HUES48 (cell line): ENCODE measurements around the gene RNASE4.
"Not testable (repeated sequence)": the region's sequence is repeated elsewhere in the genome, so short reads cannot be mapped to it uniquely, and the experiment has no call there.

Experiments used
- H3K27ac ChIP-seq: one replicate; pipeline ENCODE4 v1.7.0; 2013; ENCODE audit warnings: low read depth, low read length, inconsistent platforms
- H3K27me3 ChIP-seq: 2 replicates; pipeline ENCODE4 v1.6.1; 2013; ENCODE audit warnings: mild to moderate bottlenecking, low read length; ENCODE audit not compliant: control insufficient read depth, insufficient read depth
- H3K36me3 ChIP-seq: 2 replicates; pipeline ENCODE4 v1.6.1; 2013; ENCODE audit warnings: low read length; ENCODE audit not compliant: control insufficient read depth, insufficient read depth
- H3K4me1 ChIP-seq: 2 replicates; pipeline ENCODE4 v1.6.1; 2013; ENCODE audit warnings: mild to moderate bottlenecking, low read length; ENCODE audit not compliant: control insufficient read depth, insufficient read depth
- H3K4me3 ChIP-seq: 2 replicates; pipeline ENCODE4 v1.5.1; 2013; ENCODE audit warnings: mild to moderate bottlenecking, low read depth, low read length
- H3K9ac ChIP-seq: 2 replicates; pipeline ENCODE4 v1.6.1; 2013; ENCODE audit warnings: mild to moderate bottlenecking, low read depth, low read length, moderate library complexity
- H3K9me3 ChIP-seq: 2 replicates; pipeline ENCODE4 v1.6.1; 2013; ENCODE audit warnings: low read length; ENCODE audit not compliant: control insufficient read depth, insufficient read depth

RNASE4 gene

GRCh38 chr14:20683891-20684661 lies at the start of gene RNASE4:
Gene RNASE4, plus strand, starts transcription at chr14:20684560. Its CDS starts 14,812 bp downstream, at chr14:20699372.
- H3K9me3 ChIP-seq: no peaks in the 10 kb centered on the region
- peaks cover 14% of the 10 kb centered on the region for H3K4me1 ChIP-seq
- peak within 1 kb of the TSS; percentile 91 for H3K4me3 ChIP-seq
- H3K27me3 ChIP-seq: no peaks in the 10 kb centered on the region
- peak within 1 kb of the TSS; percentile 87 for H3K27ac ChIP-seq
- no peaks in the 10 kb centered on the region for H3K36me3 ChIP-seq
- peak within 1 kb of the TSS; percentile 55 for H3K9ac ChIP-seq

GRCh38 chr14:20641591-20641990 lies 42.8 kb upstream of the RNASE4 start, which contains the start of gene OR6S1:
Gene OR6S1, minus strand, starts transcription at chr14:20641691. Its CDS starts 0 bp downstream, at chr14:20641691.
- Histone ChIP-seq H3K9me3 (no peaks in the 10 kb centered on the region), H3K4me3 (no peak within 1 kb of the TSS), H3K36me3 (no peaks in the 10 kb centered on the region), H3K4me1 (no peaks in the 10 kb centered on the region), H3K27ac (no peak within 1 kb of the TSS), H3K27me3 (no peaks in the 10 kb centered on the region), H3K9ac (no peak within 1 kb of the TSS)

- Histone ChIP-seq H3K4me3 (no peak overlapping the region), H3K27ac (no peak overlapping the region), H3K36me3 (no peaks in the 10 kb centered on the region), H3K9me3 (no peaks in the 10 kb centered on the region), H3K9ac (no peak overlapping the region), H3K4me1 (no peaks in the 10 kb centered on the region), H3K27me3 (no peaks in the 10 kb centered on the region)
Observed at GRCh38 chr14:20642182-20642581, 42.2 kb upstream of the RNASE4 start.

- H3K4me3 ChIP-seq, H3K36me3 ChIP-seq, H3K4me1 ChIP-seq, H3K27me3 ChIP-seq, H3K9ac ChIP-seq, H3K27ac ChIP-seq, H3K9me3 ChIP-seq: not testable (repeated sequence)
Observed at GRCh38 chr14:20642755-20643154, 41.6 kb upstream of the RNASE4 start.

GRCh38 chr14:20644520-20644919 lies 39.8 kb upstream of the RNASE4 start:
- Histone ChIP-seq H3K27ac (no peak overlapping the region), H3K4me1 (no peaks in the 10 kb centered on the region), H3K36me3 (no peaks in the 10 kb centered on the region), H3K9ac (no peak overlapping the region), H3K4me3 (no peak overlapping the region), H3K27me3 (no peaks in the 10 kb centered on the region), H3K9me3 (no peaks in the 10 kb centered on the region)

- Histone ChIP-seq H3K4me3 (no peak overlapping the region), H3K36me3 (no peaks in the 10 kb centered on the region), H3K27me3 (no peaks in the 10 kb centered on the region), H3K9ac (no peak overlapping the region), H3K9me3 (no peaks in the 10 kb centered on the region), H3K4me1 (no peaks in the 10 kb centered on the region), H3K27ac (no peak overlapping the region)
Observed at GRCh38 chr14:20645481-20645880, 38.9 kb upstream of the RNASE4 start.

GRCh38 chr14:20652996-20653975 lies 31.1 kb upstream of the RNASE4 start:
- no peaks in the 10 kb centered on the region for H3K36me3 ChIP-seq
- H3K27ac ChIP-seq: no peak overlapping the region
- peak overlapping the region; percentile 60 for H3K4me3 ChIP-seq
- H3K4me1 ChIP-seq: peaks cover 4% of the 10 kb centered on the region; the same call in 1 of the 2 replicates
- H3K9me3 ChIP-seq: no peaks in the 10 kb centered on the region
- no peak overlapping the region for H3K9ac ChIP-seq
- H3K27me3 ChIP-seq: peaks cover 23% of the 10 kb centered on the region

GRCh38 chr14:20655851-20656250 lies 28.5 kb upstream of the RNASE4 start:
- Histone ChIP-seq H3K4me1 (peaks cover 4% of the 10 kb centered on the region; the same call in 1 of the 2 replicates), H3K27me3 (peaks cover 23% of the 10 kb centered on the region), H3K4me3 (no peak overlapping the region), H3K36me3 (no peaks in the 10 kb centered on the region), H3K9ac (no peak overlapping the region), H3K27ac (no peak overlapping the region), H3K9me3 (no peaks in the 10 kb centered on the region)

GRCh38 chr14:20656274-20656673 lies 28.1 kb upstream of the RNASE4 start:
- Histone ChIP-seq H3K27me3 (peaks cover 23% of the 10 kb centered on the region), H3K4me1 (peaks cover 4% of the 10 kb centered on the region; the same call in 1 of the 2 replicates), H3K4me3 (no peak overlapping the region), H3K27ac (no peak overlapping the region), H3K9ac (no peak overlapping the region), H3K36me3 (no peaks in the 10 kb centered on the region), H3K9me3 (no peaks in the 10 kb centered on the region)

GRCh38 chr14:20657216-20658211 lies 26.8 kb upstream of the RNASE4 start:
- no peak overlapping the region for H3K9ac ChIP-seq
- no peak overlapping the region for H3K27ac ChIP-seq
- no peaks in the 10 kb centered on the region for H3K9me3 ChIP-seq
- no peaks in the 10 kb centered on the region for H3K36me3 ChIP-seq
- H3K4me1 ChIP-seq: peaks cover 4% of the 10 kb centered on the region; the same call in 1 of the 2 replicates
- H3K27me3 ChIP-seq: peaks cover 23% of the 10 kb centered on the region
- H3K4me3 ChIP-seq: peak overlapping the region; percentile 60
